NCI-H2029 (cell line): ENCODE results near the gene MYL9.

ENCODE experiments used
- DNase-seq: peaks from one replicate; lab custom pipeline; 2025; lab: John Stamatoyannopoulos, UW

The MYL9 gene

DNA sequence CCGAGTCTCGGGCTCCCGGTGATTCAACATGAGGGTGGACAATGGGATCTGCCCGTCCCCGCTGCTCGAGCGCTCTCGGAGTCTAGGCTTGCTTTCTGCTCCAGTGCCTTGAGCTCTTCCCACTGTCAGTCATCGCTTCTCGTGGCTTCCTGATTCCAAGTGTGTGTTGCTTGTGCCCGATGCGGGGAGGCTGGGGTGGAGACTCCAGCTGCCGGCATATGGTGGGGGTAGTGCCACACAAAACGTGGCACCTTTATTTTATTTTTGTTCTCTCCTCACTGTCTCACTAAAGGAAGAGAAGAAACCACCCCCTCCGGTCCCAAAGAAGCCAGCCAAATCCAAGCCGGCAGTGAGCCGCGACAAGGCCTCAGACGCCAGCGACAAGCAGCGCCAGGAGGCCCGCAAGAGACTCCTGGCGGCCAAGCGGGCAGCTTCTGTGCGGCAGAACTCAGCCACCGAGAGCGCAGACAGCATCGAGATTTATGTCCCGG, 14.8 kb upstream of the MYL9 start:
- no peak for DNase-seq

DNA sequence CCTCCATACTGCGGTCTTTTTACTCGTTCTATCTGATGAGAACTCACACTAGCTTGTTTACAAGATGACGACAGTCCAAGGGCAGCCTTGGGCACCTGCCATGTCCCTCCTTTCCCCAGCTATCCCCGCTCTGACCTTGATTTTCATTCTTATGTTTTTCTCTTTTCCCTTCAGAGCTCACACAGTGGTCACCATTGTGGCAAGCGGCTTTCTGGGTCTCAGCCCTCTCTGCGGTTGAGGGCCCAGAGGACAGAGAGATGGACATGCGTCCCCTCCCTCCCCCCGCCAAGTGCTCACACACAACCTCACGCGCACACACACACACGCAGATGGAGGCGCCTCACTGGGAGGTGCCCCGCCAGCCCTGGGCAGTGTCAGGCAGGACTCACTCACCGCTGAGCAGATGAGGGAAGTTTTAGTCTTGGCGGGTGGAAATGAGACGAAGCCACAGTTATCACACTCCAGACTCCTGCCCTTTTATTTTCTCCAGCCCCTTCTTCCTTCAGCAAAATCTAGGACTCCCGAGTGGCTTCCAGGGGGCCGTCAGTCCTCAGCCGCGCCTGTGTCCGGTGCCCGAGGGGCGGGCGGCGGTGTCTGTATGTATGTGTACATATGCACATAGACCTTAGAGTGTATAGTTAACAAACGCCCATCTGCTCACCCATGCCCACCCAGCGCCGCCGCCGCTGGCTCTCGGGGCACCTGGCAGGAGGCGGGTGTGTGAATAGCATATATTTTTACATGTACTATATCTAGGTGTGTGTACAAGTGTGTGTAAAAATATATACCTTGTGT, 13.8 kb upstream of the MYL9 start:
- no peak for DNase-seq

DNA sequence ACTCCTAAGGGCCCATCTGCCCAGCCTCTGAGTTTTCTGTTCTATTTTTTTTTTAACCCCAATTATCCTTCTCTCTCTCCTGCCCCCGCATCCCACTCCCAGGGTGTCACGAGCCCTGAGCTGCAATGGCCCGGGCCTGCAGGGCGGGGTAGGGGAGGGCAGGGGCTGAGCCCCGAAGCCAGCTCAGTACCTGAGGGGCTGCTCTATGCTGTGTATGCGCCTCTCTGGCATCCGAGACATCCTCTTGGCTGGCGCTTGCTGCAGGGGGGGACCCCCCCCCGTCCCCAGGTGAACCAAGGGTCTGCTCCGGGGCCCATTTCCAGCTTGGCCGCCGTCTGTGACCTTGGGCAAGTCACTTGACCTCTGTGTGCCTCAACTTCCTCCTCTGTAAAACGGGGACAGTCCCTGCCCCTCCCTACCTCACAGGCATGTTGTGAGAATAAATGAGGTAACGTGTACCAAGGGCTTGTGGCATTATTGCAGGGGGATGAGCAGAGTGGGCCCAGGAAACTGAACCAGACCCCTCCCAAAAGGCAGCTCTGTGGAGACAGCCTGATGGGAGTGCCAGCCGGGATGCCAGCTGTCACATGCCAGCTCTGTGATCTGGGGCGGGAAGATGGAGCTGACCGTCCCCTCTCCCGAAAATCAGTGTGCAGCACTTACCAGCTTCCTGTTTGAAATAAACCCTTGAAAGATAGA, 13.0 kb upstream of the MYL9 start:
- DNase-seq, result no peak

DNA sequence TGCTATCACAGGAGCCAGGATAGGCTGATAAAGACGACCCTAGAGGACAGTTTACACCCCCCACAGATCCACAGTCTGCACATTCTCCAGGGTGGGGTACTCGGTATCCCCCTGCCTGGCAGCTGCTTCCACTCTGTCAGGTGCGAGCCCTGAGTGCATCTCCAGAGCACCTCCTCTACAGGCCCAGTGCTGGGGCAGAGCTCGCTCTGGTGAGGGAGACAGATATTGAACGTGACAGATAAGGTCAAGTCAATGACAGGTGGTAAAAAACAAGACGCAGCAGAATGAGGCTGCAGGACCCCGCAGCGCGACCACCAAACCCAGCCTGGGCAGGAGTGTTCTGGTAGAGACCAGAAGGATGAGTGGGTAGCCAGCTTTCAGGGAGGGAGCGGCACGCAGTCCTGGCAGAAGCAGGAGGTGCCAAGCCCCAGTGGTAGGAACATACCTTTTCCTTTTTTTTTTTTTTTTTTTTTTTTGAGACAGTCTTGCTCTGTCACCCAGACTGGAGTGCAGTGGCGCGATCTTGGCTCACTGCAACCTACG, 12.4 kb upstream of the MYL9 start:
- DNase-seq, result no peak

DNA sequence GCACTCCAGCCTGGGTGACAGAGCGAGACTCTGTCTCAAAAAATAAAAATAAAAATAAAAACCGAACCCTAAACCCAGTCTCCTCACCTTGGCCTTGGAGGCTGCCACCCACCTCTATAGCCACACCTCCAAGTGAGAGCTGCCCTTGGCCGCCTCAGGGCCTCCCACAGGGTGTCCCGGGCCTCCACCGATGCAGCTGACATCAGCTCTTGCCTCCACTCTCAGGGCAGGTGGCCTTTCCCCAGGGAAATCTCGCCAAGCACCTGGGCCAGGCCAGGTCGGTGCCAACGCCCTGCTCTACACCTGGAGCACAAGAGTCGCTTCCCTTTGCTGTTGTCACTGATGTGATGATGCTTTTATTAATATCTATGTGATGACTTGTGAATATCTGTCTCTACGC, 8.9 kb upstream of the MYL9 start:
- peak; percentile 14 for DNase-seq

DNA sequence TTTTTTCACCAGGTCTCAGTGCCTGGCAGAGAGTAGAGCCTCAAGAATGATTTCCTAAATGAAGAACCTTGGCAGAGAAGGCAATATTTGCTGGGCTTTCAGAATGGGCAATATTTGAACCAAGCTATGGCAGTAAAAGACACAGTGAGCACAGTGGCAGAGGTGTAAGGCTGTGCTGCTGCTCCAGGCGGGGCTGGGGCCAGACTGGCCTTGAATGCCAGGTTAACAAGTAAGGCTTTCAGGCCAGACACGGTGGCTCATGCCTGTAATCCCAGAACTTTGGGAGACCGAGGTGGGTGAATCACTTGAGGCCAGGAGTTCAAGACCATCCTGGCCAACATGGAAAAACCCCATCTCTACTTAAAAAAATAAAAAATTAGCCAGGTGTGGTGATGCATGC, 8.5 kb upstream of the MYL9 start:
- no peak for DNase-seq

DNA sequence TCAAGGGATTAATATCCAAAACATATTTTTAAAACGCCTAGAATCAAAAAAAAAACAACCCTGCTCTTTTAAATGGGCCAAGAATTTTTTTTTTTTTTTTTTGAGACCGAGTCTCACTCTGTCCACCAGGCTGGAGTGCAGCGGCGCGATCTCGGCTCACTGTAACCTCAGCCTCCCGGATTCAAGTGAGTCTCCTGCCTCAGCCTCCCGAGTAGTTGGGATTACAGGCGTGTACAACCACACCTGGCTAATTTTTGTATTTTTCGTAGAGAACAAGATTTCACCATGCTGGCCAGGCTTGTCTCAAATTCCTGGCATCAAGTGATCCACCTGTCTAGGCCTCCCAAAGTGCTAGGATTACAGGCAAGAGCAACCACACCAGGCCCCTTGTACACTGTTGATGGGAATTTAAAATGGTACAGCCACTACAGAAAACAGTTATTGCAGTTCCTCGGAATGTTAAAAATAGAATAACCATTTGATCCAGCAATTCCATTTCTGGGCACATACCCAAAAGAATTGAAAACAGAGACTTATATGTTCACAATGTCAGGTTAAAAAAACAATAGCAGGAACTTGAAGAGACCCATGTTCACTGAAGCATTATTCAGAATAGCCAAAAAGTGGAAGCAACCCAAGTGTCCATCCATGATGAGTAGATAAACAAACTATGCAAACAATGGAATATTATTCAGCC, 3.1 kb upstream of the MYL9 start:
- peak; percentile 50 for DNase-seq

DNA sequence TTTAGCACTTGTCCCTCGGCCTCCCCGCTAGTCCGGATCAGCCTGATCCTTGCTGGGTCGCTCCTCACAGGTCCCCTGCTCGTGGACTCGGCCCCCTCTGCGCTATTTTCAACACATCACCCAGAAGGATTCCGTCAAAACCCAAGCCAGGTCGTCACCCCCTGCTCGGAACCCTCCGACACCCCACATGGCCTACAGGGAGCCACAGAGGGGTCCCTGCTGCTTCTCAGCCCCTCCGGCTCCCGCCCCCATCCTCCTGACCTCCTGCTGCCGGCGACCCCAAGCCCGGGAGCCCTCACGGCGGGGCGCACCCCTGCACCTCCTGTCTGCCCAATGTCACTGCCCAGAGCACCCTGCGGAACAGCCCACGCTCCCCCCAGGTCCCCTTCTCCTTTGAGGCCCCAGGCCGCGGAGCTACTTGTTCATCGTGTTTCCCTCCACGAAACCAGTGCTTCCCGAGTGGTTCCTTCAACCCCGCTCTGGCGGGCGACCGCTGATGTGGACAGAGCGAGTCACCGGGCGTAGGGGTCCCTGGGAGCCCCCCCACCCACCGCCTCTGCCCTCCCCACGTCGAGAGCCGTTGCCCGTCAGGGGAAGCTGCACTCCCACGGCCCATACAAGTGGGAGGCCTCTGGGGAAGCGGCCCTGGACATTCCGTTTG, 638 bp upstream of the MYL9 start:
- DNase-seq, result no peak

DNA sequence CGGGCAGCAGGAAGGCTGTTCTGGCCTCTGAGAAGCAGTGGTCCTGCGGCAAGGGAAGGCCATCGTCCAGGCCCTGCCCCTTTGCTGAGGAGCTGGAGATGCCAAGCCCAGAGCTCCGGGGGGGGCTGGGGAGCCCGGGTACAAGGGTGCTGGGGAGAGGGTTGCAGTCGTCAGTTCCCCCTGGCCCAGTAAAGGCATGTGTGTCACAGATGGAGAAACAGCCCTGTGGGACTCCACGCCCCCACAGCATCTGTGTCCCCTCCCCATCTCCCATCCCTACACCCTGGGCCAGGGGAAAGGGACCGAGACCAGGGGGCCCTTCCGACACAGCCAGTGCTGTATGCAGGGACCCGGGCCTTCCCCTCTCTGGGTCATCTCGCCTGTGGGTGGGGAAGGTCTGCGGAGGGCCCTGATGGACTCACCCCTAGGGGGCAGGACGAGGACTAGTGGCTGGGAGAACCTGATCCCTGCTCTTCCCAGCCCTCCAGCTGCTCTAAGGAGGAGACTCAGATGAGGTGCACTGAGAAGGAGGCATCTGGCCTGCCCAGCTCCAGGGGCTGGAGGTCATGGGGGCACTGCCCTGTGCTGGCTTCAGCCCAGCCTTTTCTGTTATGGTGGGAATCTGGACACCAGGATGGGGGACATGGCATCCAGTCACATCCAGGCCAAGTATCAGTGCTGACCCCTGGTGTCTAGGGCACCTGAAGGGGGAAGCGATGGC, 609 bp downstream of the MYL9 start:
- no peak for DNase-seq

DNA sequence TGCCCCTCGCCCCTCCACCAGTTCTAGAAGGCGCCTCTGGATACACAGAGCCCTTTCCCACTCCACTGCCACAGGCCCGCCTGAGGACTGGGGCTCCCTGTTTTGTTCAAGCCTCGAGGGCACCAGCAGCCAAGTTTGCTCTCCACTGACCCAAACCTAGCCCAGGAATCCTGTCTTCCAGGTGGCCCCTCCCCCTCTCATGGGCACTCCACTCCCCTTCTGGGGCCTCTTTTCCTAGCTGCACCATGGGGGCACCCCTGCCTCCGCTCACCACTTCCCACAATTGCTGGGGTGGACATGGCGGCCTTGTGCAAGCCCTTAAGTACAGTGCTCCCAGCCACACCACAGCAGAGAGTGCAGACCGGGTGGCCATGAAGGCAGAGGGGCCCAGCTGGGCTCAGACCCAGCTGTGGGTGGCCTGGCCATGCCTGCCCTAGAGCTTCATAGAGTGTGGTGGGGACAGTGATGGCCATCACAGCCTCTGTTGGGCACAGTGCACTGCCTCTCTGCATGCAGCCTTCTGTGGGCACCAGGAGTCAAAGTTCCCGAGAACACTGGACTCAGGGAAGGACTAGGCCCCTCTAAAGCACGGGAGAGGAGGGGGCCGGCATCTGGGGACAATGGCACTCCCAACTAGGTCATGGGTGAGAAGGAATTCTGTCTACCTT, 1.3 kb downstream of the MYL9 start:
- DNase-seq, result no peak

DNA sequence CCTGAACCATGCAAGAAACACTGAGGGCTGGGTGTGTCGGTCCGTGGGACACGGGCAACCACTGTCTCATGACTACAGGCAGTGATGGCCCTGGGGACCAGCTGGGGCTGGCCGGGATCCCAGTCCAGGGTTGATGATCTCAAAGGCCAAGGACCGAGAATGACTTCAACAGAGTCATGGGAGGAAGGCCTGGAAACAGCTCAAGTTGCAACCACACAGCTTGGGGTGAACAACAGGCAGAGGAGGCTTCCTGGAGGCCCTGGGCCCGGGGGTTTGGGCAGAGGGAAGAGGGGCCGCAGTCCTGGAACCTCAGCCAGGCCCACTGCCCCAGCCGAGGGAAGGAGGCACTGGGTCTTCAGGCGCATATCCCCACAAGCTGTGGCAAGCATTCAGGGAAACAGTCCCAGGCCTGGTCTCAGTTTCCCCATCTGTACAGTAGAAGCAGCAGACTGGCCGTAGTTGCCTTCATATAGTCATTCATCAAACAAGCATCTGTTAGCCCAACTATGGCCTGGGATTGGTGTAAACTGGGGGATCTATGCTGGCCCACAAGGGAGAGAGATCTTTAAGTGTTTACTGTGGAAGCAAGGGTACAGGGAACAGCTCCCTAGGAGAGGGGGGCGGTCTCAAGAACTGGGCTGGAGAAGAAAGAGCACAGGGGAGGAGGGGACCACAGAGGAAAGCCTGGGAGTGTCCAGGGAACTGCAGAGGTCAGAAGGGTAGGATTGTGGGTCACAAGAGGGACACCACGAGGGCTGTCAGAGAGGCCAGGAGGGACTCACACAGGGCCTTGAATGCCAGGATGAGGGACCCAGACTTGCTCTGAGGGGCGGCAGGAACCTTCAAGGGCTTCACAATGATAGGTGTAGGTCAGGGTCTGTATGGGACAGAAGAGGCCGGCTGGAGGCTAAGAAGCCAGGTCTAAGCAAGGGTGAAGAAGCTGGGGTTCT, 2.1 kb downstream of the MYL9 start:
- DNase-seq, result no peak

DNA sequence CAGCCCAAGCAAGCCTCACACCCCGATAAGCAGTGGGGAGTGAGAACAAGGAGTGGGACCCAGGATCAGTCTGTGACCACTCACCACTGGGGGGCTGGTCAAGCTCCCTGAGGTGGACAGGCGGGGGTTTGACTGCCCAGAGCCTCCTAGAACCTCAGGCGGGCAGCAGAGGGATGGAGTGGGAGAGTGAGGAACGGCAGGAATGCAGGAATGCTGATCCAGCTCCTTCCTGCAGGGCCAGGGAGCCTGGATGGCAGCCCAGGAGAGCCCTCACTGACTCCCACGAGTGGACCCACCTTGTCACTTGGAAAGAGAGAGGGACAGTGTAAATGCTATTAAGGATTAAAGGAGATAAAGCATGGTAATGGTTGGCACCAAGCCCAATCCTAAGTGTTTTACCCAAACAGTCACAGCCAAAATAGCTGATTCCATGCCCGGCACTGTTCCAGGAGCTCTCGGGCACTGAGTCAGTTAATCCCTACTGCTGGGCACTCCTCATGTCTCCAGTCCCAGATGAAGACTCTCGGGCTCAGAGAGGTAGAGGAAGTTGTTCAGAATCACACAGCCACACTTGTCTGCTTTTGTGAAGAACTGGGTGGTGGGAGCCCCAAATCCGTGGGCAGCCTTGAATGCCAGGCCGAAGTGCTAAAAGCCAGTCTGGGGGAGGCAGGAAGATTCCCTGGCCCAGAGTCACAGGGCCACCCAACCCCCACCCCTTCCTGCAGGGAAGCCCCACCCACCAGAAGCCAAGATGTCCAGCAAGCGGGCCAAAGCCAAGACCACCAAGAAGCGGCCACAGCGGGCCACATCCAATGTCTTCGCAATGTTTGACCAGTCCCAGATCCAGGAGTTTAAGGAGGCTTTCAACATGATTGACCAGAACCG, 3.1 kb downstream of the MYL9 start:
- DNase-seq, result peak; percentile 87

DNA sequence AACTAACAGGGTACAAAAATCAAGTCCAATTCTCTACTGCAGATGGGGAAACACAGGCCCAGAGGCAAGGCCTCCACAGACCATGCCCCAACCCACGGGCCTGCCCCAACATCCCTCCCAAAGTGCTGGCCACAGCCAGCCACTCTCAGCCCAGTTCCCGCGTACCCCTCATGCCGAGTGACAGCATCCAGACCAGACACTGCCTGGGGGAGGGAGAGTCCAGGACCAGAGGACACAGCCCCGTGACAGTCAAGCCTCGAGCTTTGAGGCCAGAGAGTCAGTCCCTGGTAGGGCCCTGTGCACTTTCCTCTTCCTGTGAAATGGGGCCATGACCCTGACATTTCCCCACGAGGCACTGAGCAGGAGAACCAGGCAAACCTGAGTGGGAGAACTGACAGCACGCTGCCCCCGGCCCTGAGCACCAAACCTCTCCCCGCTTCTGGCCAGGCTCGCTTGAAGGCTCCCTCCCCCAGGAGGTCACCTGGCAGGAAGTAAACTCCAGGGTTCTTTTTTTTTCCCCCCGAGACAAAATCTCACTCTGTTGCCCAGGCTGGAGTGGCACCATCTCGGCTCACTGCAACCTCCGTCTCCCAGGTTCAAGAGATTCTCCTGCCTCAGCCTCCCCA, 4.9 kb downstream of the MYL9 start:
- DNase-seq, result no peak

DNA sequence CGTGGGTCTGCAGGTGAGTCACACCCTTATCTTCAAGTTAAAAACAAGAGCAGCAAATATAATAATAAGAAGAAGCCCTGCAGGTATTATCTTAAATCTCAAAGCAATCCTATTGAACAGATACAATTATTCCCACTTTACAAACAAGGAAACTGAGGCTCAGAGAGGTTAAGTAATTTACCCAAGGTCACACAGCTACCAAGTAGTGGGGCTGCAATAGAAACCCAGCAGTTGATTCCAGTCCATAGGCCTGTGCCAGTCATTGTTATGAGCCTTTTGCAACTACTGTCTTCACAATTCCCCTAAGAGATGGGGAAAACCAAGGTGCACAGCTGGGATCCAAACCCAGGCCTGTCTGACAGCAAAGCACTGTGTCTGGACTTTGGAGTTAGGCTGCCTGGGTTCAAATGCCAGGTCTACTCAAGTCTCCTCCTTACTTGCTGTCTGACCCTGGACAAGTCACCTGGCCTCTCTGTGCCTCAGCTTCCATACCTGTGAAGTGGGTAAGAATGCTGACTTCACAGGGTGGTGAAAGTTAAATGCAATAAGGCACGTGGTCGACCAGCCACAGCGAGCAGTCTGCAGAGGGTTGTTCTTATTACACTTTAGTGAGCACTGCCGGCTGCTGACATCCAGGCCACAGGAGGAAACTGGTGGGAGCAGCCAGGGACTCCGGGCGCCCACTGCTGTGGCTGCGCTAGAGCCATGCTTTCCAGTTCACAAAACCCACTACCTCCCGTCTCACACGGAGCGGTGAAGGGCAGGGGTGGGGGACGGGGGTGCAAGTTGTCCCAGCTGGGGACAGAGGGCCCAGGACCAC, 6.1 kb downstream of the MYL9 start:
- no peak for DNase-seq

DNA sequence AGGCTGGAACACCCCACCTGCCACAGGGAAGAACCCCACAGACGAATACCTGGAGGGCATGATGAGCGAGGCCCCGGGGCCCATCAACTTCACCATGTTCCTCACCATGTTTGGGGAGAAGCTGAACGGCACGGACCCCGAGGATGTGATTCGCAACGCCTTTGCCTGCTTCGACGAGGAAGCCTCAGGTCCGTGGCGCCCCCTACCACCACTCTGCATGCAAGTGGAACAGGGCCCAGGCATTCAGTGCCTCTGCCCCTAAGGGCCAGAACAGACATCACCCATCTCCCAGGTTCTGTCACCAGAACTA, 6.6 kb downstream of the MYL9 start:
- no peak for DNase-seq

DNA sequence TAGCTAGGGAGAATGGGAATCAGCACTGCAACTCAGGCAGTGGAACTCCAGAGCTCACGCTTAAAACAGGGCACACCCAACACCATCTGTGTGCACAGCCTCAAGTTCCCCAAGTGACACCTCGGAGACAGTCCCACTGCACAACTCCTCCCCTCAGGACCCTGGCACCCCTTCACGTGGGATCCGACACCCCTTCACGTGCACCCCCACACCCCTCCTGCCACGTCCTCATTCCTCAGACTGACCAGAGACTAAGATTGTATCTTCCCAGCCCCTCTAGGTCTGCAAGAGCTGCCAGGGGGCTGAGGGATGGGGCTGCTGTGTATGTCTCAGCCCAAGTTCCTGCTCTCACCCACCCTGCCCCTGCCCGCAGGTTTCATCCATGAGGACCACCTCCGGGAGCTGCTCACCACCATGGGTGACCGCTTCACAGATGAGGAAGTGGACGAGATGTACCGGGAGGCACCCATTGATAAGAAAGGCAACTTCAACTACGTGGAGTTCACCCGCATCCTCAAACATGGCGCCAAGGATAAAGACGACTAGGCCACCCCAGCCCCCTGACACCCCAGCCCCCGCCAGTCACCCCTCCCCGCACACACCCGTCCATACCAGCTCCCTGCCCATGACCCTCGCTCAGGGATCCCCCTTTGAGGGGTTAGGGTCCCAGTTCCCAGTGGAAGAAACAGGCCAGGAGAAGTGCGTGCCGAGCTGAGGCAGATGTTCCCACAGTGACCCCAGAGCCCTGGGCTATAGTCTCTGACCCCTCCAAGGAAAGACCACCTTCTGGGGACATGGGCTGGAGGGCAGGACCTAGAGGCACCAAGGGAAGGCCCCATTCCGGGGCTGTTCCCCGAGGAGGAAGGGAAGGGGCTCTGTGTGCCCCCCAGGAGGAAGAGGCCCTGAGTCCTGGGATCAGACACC, 7.6 kb downstream of the MYL9 start:
- DNase-seq, result no peak

DNA sequence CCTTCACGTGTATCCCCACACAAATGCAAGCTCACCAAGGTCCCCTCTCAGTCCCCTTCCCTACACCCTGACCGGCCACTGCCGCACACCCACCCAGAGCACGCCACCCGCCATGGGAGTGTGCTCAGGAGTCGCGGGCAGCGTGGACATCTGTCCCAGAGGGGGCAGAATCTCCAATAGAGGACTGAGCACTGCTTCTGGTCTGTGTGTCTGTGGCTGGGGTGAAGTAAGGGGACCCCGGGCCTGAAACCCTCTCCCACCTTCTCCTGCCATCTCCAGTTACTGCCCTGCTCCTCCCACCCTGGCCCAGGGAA, 8.3 kb downstream of the MYL9 start:
- no peak for DNase-seq
